Stimulated activated memory B cell treated with anti-CD40 and anti-IgM and Interleukin-4, amounts not matched to agents 10 μg/mL and 1 μg/mL and 100 μg/mL, for 72 hours (primary cell): Measurements from ENCODE around the gene ACOX3.
"Not testable (repeated sequence)": the region's sequence is repeated elsewhere in the genome, so short reads cannot be mapped to it uniquely, and the experiment has no call there.

Source experiments
- ATAC-seq: fragments of 150-1000 bp; cut with Tn5 transposase; 2 replicates; pipeline ENCODE4 v1.10.0; 2021
- H3K27ac Mint-ChIP-seq: one replicate; pipeline ENCODE4 v1.8.0; 2022; ENCODE audit warnings: mild to moderate bottlenecking, mixed read lengths
- H3K27me3 Mint-ChIP-seq: one replicate; pipeline ENCODE4 v1.8.0; 2022; ENCODE audit warnings: mixed read lengths
- H3K36me3 Mint-ChIP-seq: one replicate; pipeline ENCODE4 v1.8.0; 2022; ENCODE audit warnings: mixed read lengths
- H3K4me1 Mint-ChIP-seq: one replicate; pipeline ENCODE4 v1.8.0; 2022; ENCODE audit warnings: mixed read lengths
- H3K4me3 Mint-ChIP-seq: one replicate; pipeline ENCODE4 v1.8.0; 2022; ENCODE audit warnings: mild to moderate bottlenecking, moderate library complexity, mixed read lengths
- H3K9me3 Mint-ChIP-seq: one replicate; pipeline ENCODE4 v1.8.0; 2022; ENCODE audit warnings: mixed read lengths

ACOX3 gene

DNA sequence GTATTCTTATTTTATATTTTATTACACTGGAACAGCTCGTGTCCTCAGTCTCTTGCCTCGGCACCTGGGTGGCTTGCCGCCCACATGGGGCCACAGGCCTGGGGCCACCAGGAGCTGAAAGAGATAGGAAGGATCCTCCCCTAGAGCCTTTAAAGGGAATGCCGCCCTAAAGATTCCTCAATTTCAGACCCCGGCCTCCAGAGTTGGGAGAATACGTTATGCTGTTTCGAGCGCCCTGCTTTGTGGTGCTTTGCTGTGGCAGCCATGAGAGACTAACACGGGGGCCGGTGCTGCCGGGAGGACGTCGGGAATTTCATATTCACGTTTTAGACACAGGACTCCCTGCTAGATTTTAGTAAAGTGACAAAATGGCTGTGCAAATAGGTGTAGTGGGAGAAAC is 33.2 kb downstream of the ACOX3 start:
- H3K4me1 Mint-ChIP-seq = peaks cover 10% of the 10 kb centered on the region
- H3K4me3 Mint-ChIP-seq = no peak overlapping the region
- no peak for ATAC-seq
- H3K9me3 Mint-ChIP-seq = no peaks in the 10 kb centered on the region
- H3K27ac Mint-ChIP-seq = no peak overlapping the region
- H3K36me3 Mint-ChIP-seq = peaks cover 77% of the 10 kb centered on the region
- H3K27me3 Mint-ChIP-seq = no peaks in the 10 kb centered on the region

DNA sequence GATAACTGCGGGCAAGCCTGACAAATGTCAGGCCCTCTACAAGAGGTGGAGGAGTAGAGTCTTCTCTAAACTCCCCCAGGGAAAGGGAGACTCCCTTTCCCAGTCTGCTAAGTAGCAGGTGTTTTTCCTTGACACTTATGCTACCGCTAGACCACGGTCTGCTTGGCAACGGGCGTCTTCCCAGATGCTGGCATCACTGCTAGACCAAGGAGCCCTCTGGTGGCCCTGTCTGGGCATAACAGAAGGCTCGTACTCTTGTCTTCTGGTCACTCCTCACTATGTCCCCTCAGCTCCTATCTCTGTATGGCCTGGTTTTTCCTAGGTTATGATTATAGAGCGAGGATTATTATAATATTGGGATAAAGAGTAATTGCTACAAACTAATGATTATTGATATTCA is 33.6 kb downstream of the ACOX3 start:
- H3K36me3 Mint-ChIP-seq = peaks cover 77% of the 10 kb centered on the region
- not testable (repeated sequence) for H3K27ac Mint-ChIP-seq, ATAC-seq, H3K9me3 Mint-ChIP-seq, H3K4me3 Mint-ChIP-seq, H3K27me3 Mint-ChIP-seq
- peaks cover 10% of the 10 kb centered on the region for H3K4me1 Mint-ChIP-seq

DNA sequence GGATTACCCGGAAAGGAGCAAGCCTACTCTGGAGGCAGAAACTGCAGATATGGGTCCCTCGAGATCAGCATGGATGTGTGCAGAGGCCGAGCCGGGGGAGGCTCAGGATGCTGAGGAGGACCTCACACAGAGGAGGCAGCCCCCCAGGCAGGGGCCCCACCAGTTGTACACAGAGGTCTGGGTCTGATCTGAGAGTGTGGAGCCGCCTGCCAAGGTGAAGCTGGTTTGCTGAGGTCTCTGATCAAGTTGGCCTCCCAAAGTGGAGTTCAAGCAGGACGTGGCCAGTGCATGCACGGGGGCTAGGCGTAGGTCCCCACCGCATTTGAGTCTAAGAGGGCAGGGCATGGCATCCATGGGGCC is 35.0 kb downstream of the ACOX3 start:
- Mint-ChIP-seq H3K4me1 (peaks cover 5% of the 10 kb centered on the region), H3K4me3 (no peak overlapping the region), H3K9me3 (no peaks in the 10 kb centered on the region), H3K27ac (no peak overlapping the region), H3K27me3 (no peaks in the 10 kb centered on the region), H3K36me3 (peaks cover 77% of the 10 kb centered on the region)
- ATAC-seq = no peak

DNA sequence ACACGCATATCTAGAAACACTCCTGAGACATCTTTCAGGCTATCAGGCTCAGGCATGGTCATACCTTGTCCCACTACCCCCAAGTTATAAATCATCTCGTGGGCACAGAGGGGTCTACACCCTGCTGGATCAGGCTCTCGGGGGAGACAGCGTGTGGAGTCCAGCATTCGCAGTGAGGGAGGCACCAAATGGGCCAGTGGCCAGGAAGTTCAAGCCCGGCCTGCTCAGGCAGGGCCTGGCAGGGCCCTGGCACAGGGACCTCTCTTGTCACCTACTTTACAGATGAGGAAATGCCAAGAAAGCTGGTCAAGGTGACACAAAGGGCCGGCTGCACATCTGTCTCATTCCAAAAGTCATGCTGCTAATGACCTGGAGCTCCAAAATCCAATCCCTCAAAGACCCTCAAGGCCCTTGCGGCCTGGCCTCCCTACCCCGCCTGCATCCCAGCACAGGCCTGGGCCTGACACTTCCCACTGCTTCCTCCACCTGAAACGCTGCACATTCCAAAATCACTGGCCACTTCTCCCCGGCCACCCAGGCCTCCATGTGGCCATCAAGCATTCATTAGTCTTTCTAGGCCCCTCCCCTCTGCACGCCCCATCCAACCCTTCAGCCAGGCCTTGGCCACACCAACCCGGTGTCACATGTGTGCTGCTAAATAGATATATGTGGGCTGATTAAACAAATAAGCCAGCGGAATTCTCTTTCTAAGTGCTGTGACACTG is 35.6 kb downstream of the ACOX3 start:
- no peaks in the 10 kb centered on the region for H3K27me3 Mint-ChIP-seq
- no peak for ATAC-seq
- no peaks in the 10 kb centered on the region for H3K9me3 Mint-ChIP-seq
- peaks cover 5% of the 10 kb centered on the region for H3K4me1 Mint-ChIP-seq
- H3K4me3 Mint-ChIP-seq = no peak overlapping the region
- H3K36me3 Mint-ChIP-seq = peaks cover 76% of the 10 kb centered on the region
- no peak overlapping the region for H3K27ac Mint-ChIP-seq

DNA sequence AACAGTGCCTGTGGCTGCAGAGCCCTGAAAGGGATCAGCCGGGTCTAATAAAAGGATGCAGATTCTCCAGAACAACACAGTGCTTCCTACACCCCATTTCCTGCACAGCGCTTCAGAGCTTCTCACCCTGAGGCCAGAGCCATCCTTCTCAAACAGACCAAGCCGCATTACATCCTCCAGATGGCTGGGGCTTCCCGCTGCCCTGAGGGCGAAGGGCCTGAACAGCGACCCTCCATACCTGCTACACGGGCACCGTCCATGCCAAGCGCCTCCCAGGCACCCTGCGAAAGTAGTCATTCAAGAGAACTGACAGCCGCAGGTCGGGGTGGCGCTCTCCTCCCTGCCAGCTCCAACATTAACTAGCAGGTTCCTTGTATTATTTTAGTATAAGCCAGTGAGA is 36.5 kb downstream of the ACOX3 start:
- H3K27ac Mint-ChIP-seq = no peak overlapping the region
- no peak for ATAC-seq
- peaks cover under 1% of the 10 kb centered on the region for H3K4me1 Mint-ChIP-seq
- H3K4me3 Mint-ChIP-seq = no peak overlapping the region
- H3K27me3 Mint-ChIP-seq = no peaks in the 10 kb centered on the region
- no peaks in the 10 kb centered on the region for H3K9me3 Mint-ChIP-seq
- H3K36me3 Mint-ChIP-seq = peaks cover 74% of the 10 kb centered on the region

DNA sequence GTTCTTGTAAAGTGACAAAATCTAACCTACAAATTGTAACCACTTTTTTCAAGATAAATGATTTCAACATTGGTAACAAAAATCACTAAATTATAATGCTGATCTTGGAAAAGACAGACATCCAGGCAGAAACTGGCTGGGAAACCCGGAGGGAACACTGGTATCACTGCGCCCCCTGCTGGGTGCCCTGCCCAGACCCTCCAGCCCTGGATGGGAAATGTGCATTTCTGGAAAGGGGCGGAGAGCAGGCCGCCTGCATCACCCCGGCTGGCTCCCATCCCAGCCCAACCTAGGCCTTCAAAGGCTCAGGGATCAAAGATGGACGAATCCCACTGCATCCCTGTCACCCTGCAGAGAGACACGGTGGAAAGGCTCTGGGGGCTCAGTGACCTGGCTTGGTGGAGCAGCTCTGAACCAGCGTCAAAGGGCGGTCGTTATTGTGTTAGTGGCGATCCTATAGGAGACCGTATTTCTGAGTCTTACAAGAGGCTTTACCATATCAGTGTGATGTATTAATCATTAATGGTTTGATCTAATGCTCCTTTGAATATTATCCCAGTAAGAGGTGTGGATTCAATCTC is 37.3 kb downstream of the ACOX3 start:
- Mint-ChIP-seq H3K36me3 (peaks cover 79% of the 10 kb centered on the region), H3K4me3 (no peak overlapping the region), H3K27me3 (no peaks in the 10 kb centered on the region), H3K27ac (no peak overlapping the region), H3K4me1 (peaks cover 7% of the 10 kb centered on the region), H3K9me3 (no peaks in the 10 kb centered on the region)
- no peak for ATAC-seq

DNA sequence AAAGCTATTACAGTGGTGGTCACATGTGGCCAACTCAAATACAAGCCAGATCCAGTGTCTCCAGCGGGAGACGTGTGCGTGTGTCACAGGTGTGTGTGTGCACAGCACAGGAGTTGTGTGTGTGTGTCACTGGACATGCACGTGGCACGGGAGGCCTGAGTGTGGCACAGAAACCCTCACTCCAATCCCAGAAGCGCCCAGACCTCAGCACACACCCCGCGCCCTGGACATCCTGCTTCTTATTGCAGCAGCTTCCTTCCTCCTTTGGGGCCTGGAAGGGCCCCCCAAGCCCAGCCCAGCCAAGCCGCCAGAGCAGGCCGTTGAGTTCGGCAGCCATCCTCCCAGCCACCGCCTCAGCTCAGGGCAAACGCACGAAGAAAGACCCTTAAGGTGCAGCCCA is 37.9 kb downstream of the ACOX3 start:
- Mint-ChIP-seq H3K9me3 (no peaks in the 10 kb centered on the region), H3K27ac (no peak overlapping the region), H3K27me3 (no peaks in the 10 kb centered on the region), H3K36me3 (peaks cover 76% of the 10 kb centered on the region), H3K4me1 (peaks cover 9% of the 10 kb centered on the region), H3K4me3 (no peak overlapping the region)
- ATAC-seq = no peak

DNA sequence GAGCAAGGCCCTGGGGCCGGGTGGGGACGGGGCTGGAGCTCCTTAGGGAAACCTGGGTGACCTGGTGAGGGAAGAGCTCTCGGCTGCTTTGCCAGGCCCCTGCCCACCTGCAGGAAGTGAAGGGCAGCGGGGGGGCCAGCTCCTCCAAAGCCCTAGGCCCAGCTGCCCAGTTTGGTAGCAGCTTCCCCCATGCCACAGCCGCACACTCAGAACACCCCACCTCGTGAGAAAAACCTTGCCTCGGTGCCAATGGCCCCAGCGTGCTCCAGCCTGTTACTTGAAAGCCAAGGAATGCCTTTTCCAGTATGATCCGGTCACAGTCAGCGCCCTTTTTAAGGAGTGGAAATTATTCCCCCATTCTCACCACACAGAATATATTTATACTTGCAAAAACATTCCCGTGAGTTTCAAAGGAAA is 38.3 kb downstream of the ACOX3 start:
- H3K27ac Mint-ChIP-seq = no peak overlapping the region
- no peak overlapping the region for H3K4me3 Mint-ChIP-seq
- no peaks in the 10 kb centered on the region for H3K27me3 Mint-ChIP-seq
- no peaks in the 10 kb centered on the region for H3K9me3 Mint-ChIP-seq
- ATAC-seq = no peak
- H3K36me3 Mint-ChIP-seq = peaks cover 77% of the 10 kb centered on the region
- H3K4me1 Mint-ChIP-seq = peaks cover 9% of the 10 kb centered on the region

DNA sequence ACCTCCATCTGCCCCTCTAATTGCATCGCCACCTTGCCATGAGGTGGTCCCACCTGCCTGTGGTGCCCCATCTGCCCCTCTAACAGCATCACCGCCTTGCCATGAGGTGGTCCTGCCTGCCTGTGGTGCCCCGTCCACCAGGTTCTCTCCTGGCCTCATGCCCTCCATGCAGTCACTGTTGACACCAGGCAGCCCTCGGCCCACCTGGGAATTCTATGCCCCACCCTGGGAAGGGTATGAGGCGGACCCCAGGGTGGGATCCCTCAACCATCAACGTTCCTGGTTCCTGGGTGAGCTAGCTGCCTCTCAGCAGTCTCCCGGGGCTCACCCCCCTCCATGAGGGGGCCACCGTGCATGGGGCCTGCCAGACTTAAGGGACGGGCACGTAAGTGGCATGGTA is 38.9 kb downstream of the ACOX3 start:
- H3K4me3 Mint-ChIP-seq = no peak overlapping the region
- no peak overlapping the region for H3K27ac Mint-ChIP-seq
- no peaks in the 10 kb centered on the region for H3K27me3 Mint-ChIP-seq
- peaks cover 9% of the 10 kb centered on the region for H3K4me1 Mint-ChIP-seq
- ATAC-seq = no peak
- peaks cover 79% of the 10 kb centered on the region for H3K36me3 Mint-ChIP-seq
- no peaks in the 10 kb centered on the region for H3K9me3 Mint-ChIP-seq

DNA sequence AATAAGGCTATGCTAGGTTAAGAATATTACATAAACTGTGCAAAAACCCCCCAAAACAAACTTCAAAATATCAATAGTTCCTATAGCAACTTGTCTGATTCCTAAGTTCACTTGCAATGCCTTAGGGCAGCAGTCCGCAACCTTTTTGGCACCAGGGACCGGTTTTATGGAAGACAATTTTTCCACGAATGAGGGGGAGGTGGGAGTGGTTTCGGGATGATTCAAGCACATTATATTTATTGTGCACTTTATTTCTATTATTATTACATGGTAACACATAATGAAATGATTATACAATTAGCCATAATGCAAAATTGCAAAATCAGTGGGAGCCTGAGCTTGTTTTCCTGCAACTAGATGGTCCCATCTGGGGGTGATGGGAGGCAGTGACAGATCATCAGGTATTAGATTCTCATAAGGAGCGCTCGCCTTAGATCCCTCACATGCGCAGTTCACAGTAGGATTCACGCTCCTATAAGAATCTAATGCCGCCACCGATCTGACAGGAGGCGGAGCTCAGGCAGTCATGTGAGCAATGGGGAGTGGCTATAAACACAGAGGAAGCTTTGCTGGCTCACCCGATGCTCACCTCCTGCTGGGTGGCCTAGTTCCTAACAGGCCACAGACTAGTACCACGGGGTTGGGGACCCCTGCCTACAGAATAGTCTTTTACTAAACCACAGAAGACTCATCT is 39.7 kb downstream of the ACOX3 start:
- no peaks in the 10 kb centered on the region for H3K27me3 Mint-ChIP-seq
- ATAC-seq = no peak
- H3K9me3 Mint-ChIP-seq = no peaks in the 10 kb centered on the region
- H3K27ac Mint-ChIP-seq = no peak overlapping the region
- no peak overlapping the region for H3K4me3 Mint-ChIP-seq
- H3K36me3 Mint-ChIP-seq = peaks cover 77% of the 10 kb centered on the region
- peaks cover 9% of the 10 kb centered on the region for H3K4me1 Mint-ChIP-seq

DNA sequence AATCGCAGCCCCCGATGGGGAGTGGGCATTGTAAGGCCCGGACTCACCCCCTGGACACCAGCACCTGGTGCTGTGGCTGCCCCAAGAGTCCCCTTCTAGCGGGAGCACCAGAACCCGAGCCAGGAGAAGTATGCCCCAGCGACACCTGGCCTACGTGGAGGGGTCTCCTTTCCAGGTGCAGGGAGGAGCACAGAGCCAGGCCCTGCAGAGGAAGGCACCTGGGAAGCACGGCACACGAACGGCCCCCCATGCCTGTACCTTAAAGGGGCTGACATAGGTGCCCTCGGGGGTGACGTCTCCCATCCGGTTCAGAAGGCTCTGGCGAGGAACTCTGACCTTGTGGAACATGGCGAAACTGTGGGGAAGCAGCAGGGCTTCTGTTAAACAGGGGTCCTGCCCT is 41.2 kb downstream of the ACOX3 start:
- Mint-ChIP-seq H3K9me3 (no peaks in the 10 kb centered on the region), H3K27ac (no peak overlapping the region), H3K36me3 (peaks cover 75% of the 10 kb centered on the region), H3K27me3 (no peaks in the 10 kb centered on the region), H3K4me3 (no peak overlapping the region), H3K4me1 (peaks cover 9% of the 10 kb centered on the region)
- ATAC-seq = no peak

DNA sequence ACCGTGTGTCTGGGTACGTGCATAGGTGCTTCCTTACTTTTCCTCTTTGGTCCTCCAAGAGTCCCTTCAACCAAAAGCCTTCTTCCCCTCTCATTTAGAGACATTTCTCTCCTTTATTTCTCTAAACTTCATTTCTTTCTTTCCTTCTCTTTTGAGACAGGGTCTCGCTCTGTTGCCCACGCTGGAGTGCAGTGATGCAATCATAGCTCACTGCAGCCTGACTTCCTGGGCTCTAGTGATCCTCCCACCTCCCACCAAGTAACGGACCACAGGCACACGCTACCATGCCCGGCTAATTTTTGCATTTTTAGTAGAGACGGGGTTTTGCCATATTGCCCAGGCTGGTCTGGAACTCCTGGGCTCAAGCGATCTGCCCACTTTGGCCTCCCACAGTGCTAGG is 42.2 kb downstream of the ACOX3 start:
- H3K9me3 Mint-ChIP-seq = no peaks in the 10 kb centered on the region
- no peak overlapping the region for H3K27ac Mint-ChIP-seq
- no peaks in the 10 kb centered on the region for H3K27me3 Mint-ChIP-seq
- H3K4me3 Mint-ChIP-seq = no peak overlapping the region
- ATAC-seq = no peak
- peaks cover 79% of the 10 kb centered on the region for H3K36me3 Mint-ChIP-seq
- peaks cover 9% of the 10 kb centered on the region for H3K4me1 Mint-ChIP-seq

DNA sequence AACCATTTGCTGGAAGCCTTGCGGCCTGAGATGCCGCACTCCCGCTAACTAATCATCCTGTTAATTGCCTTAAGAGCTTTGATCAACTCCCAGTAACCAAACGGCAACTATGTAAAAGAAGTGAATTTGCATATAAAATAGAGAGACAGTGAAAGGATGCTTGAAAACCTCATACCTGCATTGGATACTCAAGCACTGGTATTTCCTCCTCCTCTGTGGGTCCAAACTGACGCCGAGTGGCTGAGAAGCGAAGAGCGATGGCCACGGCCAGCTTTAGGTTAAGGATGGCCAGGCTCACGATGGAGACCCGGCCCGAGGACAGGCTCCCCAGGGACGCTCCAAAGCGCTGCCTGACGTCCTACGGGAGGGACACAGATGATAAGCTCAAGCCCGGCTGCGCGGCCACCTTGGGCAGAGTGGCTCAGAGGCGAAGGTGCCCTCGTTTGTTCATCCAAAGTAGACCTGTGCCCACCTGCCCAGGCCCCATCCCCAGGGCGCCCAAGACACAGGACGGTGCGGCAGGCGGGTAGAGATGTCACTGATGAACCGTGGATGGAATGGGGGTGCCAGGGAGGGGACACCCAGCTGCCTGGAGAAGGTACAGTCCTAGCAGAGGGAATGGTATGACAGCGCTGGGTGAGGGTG is 43.6 kb downstream of the ACOX3 start:
- H3K4me3 Mint-ChIP-seq = no peak overlapping the region
- ATAC-seq = peak; percentile 20
- peaks cover 13% of the 10 kb centered on the region for H3K4me1 Mint-ChIP-seq
- H3K36me3 Mint-ChIP-seq = peaks cover 83% of the 10 kb centered on the region
- no peak overlapping the region for H3K27ac Mint-ChIP-seq
- H3K27me3 Mint-ChIP-seq = no peaks in the 10 kb centered on the region
- no peaks in the 10 kb centered on the region for H3K9me3 Mint-ChIP-seq

DNA sequence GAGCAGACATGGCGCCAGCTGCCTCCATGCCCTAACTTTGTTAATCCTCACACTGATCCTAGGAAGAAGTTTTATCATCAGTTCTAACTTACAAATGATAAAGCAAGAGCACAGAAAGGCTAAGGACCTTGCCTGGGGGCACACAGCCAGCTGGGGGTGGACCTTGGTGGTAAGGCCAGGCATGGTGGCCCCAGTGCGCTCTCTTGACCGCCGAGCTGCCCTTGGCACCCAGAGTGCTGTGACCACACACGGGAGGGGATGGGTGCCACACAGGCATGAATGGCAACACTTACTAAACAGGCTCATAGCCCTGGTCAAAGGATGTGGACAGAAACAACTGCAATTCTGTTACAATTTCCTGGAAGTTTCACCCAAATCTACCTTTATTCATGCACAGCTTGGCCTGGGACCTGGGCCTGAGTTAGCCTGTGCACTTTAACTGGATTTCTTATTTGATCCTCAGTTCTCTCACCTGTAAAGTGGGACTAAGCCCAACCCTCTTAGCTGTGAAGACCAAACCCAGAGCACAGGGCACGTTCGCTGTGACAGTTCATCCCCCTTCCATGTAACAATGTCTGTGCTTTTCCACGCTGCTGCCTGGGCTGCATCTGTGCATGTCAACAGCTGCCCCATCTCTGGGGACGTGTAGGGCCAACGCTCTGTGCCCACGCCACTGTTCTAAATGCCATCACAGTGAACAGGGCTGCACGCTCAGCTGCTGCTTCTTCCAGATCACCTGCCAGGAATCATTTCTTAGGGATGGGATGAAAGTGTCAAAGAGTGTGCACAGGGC is 44.8 kb downstream of the ACOX3 start:
- Mint-ChIP-seq H3K9me3 (no peaks in the 10 kb centered on the region), H3K4me3 (no peak overlapping the region), H3K27me3 (no peaks in the 10 kb centered on the region), H3K4me1 (peaks cover 15% of the 10 kb centered on the region), H3K36me3 (peaks cover 78% of the 10 kb centered on the region), H3K27ac (no peak overlapping the region)
- ATAC-seq = no peak

DNA sequence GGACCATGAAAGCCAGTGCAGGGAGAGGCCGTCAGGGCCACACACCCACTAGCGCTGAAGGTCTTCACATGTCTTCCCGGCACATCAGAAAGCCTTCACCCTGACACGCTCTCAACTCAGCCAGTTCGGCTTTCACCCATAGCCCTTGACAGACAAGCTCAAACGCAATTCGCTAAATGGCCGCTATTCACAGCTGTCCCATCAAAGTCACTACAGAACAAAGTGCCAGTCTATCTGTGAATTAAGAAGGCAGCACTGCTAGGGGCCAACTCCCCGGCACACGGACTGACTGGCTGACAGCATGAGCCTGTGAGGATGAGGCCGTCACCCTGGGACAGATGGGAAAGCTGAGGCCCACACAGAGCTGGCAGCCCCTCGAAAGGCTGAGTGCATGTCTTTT is 45.7 kb downstream of the ACOX3 start:
- H3K4me3 Mint-ChIP-seq = no peak overlapping the region
- peaks cover 15% of the 10 kb centered on the region for H3K4me1 Mint-ChIP-seq
- peaks cover 82% of the 10 kb centered on the region for H3K36me3 Mint-ChIP-seq
- ATAC-seq = no peak
- H3K27me3 Mint-ChIP-seq = no peaks in the 10 kb centered on the region
- H3K9me3 Mint-ChIP-seq = no peaks in the 10 kb centered on the region
- no peak overlapping the region for H3K27ac Mint-ChIP-seq
